Fibroblast of villous mesenchyme (primary cell): Measurements from ENCODE around the gene CTNNA3. TPM values are rescaled to one million over a fixed set of nuclear protein-coding genes. Genes with fewer than 3 reads are reported as not detected.
A peak's percentile ranks its signal among the peaks of the same experiment; 100 is the strongest.
"Not testable (repeated sequence)": the region's sequence is repeated elsewhere in the genome, so short reads cannot be mapped to it uniquely, and the experiment has no call there.

Source experiments
- DNase-seq: peaks from one replicate; pipeline ENCODE4 v3.0.0-alpha.2; 2010; ENCODE audit warnings: low read depth
- H3K4me3 ChIP-seq: 2 replicates; pipeline ENCODE4 v1.5.1; 2011; ENCODE audit warnings: low read depth, mild to moderate bottlenecking, low read length
- total RNA-seq: library from RNA; depleted of rRNA; stranded (reverse); fragments of >200 nt; gene quantifications from 2 replicates; pipeline ENCODE4 v1.2.3, GENCODE V29; 2012
- TF ChIP-seq, protein P1 (sequence below): IDR thresholded peaks from 2 replicates; pipeline ENCODE4 v1.5.1; 2012; ENCODE audit warnings: low read depth, mild to moderate bottlenecking, low read length; ENCODE audit not compliant: insufficient read depth

Gene CTNNA3
- total RNA-seq, 1 donor = not detected

DNA sequence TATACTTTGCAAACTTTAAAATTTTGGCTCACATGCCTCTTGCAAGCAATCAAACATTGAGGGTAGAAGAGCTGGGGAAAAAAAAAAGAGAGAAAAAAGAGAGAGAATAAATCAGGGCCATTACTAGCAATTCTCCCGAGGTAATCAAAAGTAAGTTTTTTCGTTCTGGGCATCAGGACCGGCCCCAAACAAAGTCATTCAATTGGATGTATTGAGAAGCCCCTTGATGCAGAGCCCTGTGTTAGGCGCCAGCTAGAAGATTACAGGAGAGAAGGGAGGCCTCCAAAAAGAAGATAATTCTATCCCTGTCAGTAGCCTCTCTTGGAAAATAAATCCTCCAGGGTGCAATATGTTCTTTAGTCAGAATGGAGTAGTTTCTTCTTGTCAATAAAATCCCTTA lies 2.2 kb upstream of the CTNNA3 start:
- DNase-seq = no peak
- H3K4me3 ChIP-seq = no peak overlapping the region
- TF ChIP-seq, protein P1, sequence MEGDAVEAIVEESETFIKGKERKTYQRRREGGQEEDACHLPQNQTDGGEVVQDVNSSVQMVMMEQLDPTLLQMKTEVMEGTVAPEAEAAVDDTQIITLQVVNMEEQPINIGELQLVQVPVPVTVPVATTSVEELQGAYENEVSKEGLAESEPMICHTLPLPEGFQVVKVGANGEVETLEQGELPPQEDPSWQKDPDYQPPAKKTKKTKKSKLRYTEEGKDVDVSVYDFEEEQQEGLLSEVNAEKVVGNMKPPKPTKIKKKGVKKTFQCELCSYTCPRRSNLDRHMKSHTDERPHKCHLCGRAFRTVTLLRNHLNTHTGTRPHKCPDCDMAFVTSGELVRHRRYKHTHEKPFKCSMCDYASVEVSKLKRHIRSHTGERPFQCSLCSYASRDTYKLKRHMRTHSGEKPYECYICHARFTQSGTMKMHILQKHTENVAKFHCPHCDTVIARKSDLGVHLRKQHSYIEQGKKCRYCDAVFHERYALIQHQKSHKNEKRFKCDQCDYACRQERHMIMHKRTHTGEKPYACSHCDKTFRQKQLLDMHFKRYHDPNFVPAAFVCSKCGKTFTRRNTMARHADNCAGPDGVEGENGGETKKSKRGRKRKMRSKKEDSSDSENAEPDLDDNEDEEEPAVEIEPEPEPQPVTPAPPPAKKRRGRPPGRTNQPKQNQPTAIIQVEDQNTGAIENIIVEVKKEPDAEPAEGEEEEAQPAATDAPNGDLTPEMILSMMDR = no peak

DNA sequence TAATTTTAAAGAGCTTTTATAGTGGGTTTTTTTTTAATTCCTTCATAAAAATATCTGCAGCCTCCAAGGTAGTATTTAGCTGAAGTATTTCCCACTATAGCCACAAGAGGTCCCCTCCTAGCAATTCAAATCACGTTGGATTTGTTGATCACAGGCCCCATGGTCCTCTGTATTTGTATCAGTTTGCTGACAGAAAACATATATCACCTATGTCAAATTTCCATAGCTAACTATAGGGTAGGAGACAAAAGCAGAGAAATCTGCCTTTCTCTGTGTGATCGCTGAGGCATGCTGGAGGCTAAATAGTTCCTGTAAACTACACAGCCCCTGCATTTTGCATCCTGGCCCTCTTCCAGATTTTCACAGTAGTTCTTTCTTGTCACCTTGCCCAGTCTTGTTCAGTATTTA lies 1.7 kb upstream of the CTNNA3 start:
- DNase-seq = peak; percentile 53
- no peak overlapping the region for H3K4me3 ChIP-seq
- TF ChIP-seq, protein P1 = peak; percentile 64

GRCh38 chr10:67696679-67697078 lies 684 bp upstream of the CTNNA3 start:
- H3K4me3 ChIP-seq = no peak overlapping the region
- TF ChIP-seq, protein P1 = no peak

DNA sequence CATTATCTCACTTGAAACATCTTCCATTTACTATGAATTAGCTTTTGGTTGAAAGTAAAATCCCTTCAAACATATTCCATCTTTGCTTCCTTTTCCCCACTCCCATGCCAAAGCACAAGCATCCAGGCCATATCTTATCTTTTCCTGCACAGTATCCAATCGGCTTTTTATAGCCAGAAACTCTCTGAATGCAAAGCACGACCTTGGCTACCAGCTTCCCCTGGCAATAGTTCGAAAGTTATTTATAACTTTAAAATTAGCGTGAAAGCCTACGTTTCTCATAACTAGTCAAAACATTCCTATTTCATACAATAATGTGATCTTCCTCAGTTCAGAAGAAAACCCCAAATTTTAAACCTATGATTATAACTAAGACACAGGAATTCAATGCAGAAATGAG lies 440 bp downstream of the CTNNA3 start:
- TF ChIP-seq, protein P1 = no peak
- H3K4me3 ChIP-seq = no peak overlapping the region
- no peak for DNase-seq

More at GRCh38 chr10:67696679-67697078, 684 bp upstream of the CTNNA3 start:
- no peak for DNase-seq

GRCh38 chr10:67691861-67692260 lies 4.1 kb downstream of the CTNNA3 start:
- not testable (repeated sequence) for H3K4me3 ChIP-seq, DNase-seq

GRCh38 chr10:67690540-67690939 lies 5.5 kb downstream of the CTNNA3 start:
- not testable (repeated sequence) for H3K4me3 ChIP-seq, DNase-seq

GRCh38 chr10:67684140-67684539 lies 11.9 kb downstream of the CTNNA3 start:
- not testable (repeated sequence) for H3K4me3 ChIP-seq, DNase-seq

DNA sequence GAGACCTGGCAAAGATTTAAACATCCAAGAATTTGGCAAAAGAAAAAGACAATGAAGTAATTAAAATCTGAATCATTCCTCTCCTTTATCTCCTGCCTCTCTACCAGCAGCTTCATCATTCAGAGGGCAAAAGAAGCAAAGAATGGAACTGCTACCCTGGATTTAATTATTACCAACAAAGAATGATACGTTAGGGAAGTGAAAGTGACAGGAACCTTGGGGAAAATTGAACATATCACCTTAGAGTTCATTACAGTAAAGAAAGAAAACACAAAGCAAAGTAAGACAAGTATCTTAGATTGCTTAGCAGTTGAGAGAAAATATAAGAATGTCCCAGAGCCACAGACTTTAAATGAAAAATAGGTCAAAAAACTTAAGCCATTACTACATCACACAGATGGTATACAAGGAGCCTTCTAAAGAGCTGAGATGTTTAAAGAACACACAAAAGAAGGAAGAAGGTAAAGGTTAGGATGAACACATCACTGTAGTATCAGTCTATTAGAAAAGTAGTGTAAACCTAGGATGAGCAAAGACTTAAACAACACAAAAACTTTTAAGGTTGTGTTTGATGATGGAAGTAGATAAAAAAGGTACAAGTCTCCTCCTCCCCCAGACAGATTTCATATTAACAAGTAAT lies 17.5 kb downstream of the CTNNA3 start:
- TF ChIP-seq, protein P1 = no peak
- H3K4me3 ChIP-seq = no peak overlapping the region
- no peak for DNase-seq
